Thyroid gland (tissue), 4 donors: ENCODE measurements around the gene SYT12. TPM values are rescaled to one million over a fixed set of nuclear protein-coding genes. Genes with fewer than 3 reads are reported as not detected.

Experiments used
- DNase-seq, 2 donors: peaks; one replicate each; pipeline ENCODE4 v3.0.0-alpha.2; 2019
- H3K27ac ChIP-seq, 3 donors: fragments of 200-600 bp; sonication (generic); 1 replicate in 2 of 3; 2 replicates in 1 of 3; pipeline ENCODE4 v1.5.1; 2016 to 2019; ENCODE audit warnings: mild to moderate bottlenecking in 1 of 3, moderate library complexity in 1 of 3
- H3K27me3 ChIP-seq: fragments of 200-600 bp; sonication (generic); one replicate; pipeline ENCODE4 v1.5.1; 2019
- H3K36me3 ChIP-seq, 2 donors: fragments of 200-600 bp; sonication (generic); one replicate each; pipeline ENCODE4 v1.5.1; 2016 to 2019
- H3K4me1 ChIP-seq, 2 donors: fragments of 200-600 bp; sonication (generic); one replicate each; pipeline ENCODE4 v1.5.1; 2017 to 2019
- H3K4me3 ChIP-seq, 3 donors: fragments of 200-600 bp; sonication (generic); replicated peaks in 1 of 3; 1 replicate in 2 of 3; 2 replicates in 1 of 3; pipeline ENCODE4 v1.5.1; 2016; ENCODE audit warnings: mild to moderate bottlenecking in 1 of 3
- H3K9me3 ChIP-seq: fragments of 200-600 bp; sonication (generic); one replicate; pipeline ENCODE4 v1.5.1; 2017
- CTCF ChIP-seq, 6 experiments: fragments of 200-600 bp in 3 of 6; fragments of 450-650 bp in 3 of 6; sonication (generic) in 3 of 6; IDR thresholded peaks; one replicate each; pipeline ENCODE4 v1.5.1; 2016 to 2019; ENCODE audit warnings: antibody characterized with exemption in 6 of 6, mild to moderate bottlenecking in 2 of 6, inconsistent platforms in 1 of 6, moderate library complexity in 1 of 6
- POLR2A ChIP-seq, 2 donors: fragments of 450-650 bp; IDR thresholded peaks; one replicate each; pipeline ENCODE4 v1.6.1; 2017; ENCODE audit warnings: antibody characterized with exemption in 2 of 2, mild to moderate bottlenecking in 2 of 2, moderate library complexity in 1 of 2
- WGBS, 2 donors: methylation state at CpG; one replicate each; pipeline ENCODE4 v1.1.5; 2017; 5-methylcytosine and 5-hydroxymethylcytosine counted together
- intact Hi-C: fragments of 100-400 bp; cut with DNase I; formaldehyde crosslinking; loops from one replicate; pipeline ENCODE4 v1.15.1; 2023
- total RNA-seq, 4 donors: library from RNA; depleted of rRNA; stranded (reverse); fragments of >200 nt; gene quantifications; one replicate each; pipeline ENCODE4 v1.2.3, GENCODE V29; 2016

The SYT12 gene
- total RNA-seq, 4 donors from 2014 or later: 0.13 to 0.44 (median 0.22) TPM; not detected in 1

DNA sequence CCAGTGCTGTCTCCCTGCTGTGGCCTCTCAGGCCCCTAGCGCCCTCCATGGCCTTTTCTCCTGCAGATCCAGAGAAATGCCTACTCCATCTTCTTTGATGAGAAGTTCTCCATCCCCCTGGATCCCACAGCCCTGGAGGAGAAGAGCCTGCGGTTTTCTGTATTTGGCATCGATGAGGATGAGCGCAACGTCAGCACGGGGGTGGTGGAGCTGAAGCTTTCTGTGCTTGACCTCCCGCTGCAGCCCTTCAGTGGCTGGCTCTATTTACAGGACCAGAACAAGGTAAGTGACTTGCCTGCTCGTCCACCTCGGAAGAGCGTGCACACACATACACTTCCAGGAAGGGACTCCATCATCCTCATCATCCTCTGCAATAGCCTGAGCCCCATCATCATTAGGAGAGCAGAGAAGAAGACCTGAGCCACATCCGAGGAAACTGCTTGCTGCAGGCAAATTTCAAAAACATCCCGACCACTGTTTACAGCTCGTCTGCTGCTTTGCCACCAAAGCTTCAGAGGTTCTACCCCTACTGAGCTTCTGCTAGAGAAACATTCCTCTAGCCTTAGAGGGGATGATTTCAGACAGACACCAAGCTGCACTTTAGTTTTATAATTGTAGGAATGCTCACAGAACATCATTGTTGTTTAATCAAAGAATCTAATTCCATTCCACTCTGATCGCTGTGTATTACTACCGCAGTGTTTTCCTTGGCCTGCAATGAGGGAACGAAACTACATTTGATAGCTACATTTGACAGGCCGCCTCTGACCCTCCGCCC is 20.8 kb downstream of the SYT12 start:
- Histone ChIP-seq H3K27me3 (no peaks in the 10 kb centered on the region), H3K4me3 (no peak overlapping the region), H3K9me3 (no peaks in the 10 kb centered on the region), H3K4me1 (no peaks in the 10 kb centered on the region), H3K27ac (no peak overlapping the region), H3K36me3 (no peaks in the 10 kb centered on the region)
- no peak for DNase-seq
- 75 to 79% methylated on average over 18 of the region's 18 CpGs for WGBS, 2 donors
- TF ChIP-seq POLR2A (IDR thresholded peaks at IDR 0.05) (no peak), CTCF (IDR thresholded peaks at IDR 0.05) (no peak)
- intact Hi-C loops: no loop called here

DNA sequence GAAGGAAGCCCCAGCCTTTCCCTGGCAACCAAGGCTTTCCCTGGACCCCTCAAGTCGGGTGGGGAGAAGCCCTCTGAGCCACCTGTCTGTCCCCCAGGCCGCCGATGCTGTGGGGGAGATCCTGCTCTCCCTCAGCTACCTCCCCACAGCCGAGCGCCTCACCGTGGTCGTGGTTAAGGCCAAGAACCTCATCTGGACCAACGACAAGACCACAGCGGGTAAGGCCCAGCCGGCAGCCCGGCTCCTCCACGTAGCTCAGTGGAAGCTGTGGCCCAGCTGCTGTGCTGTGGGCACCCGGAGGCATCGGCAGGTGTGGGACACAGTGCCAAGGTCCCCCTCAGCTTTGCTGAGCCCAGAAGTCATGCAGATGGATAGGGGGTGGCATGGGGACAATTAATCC is 21.6 kb downstream of the SYT12 start:
- 73 to 74% methylated on average over 7 to 13 of the region's 14 CpGs for WGBS, 2 donors
- no peak for DNase-seq
- TF ChIP-seq CTCF (IDR thresholded peaks at IDR 0.05) (no peak), POLR2A (IDR thresholded peaks at IDR 0.05) (no peak)
- intact Hi-C loops: no loop called here
- no peaks in the 10 kb centered on the region for H3K36me3 ChIP-seq
- no peaks in the 10 kb centered on the region for H3K9me3 ChIP-seq
- no peaks in the 10 kb centered on the region for H3K27me3 ChIP-seq
- H3K27ac ChIP-seq: no peak overlapping the region
- H3K4me3 ChIP-seq: no peak overlapping the region
- H3K4me1 ChIP-seq: no peaks in the 10 kb centered on the region

DNA sequence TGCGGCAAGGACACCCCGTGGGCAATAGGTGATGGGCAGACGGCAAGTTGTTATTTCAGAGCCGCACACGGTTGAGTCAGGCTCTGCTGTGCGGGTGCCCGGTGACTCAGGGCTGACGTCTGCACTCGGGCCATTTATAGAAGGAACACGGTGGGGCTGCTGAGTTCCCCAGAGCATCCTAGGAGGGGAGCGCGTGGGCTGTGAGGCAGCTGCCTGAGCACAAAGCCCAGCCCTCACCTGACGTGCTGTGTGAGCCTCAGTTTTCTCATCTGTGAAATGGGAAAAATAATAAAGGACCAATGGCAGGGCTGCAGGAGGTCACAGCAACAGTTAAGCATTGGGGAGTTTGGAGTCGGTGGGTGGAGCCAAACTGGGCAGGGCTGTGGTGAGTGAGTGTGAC is 22.4 kb downstream of the SYT12 start:
- Histone ChIP-seq H3K9me3 (no peaks in the 10 kb centered on the region), H3K36me3 (no peaks in the 10 kb centered on the region), H3K4me1 (no peaks in the 10 kb centered on the region), H3K4me3 (no peak overlapping the region), H3K27ac (no peak overlapping the region), H3K27me3 (no peaks in the 10 kb centered on the region)
- TF ChIP-seq POLR2A (IDR thresholded peaks at IDR 0.05): no peak
- TF ChIP-seq CTCF (IDR thresholded peaks at IDR 0.05): no peak
- intact Hi-C loops: no loop called here
- DNase-seq: no peak
- WGBS, 2 donors: 70 to 74% methylated on average over 13 to 14 of the region's 14 CpGs

DNA sequence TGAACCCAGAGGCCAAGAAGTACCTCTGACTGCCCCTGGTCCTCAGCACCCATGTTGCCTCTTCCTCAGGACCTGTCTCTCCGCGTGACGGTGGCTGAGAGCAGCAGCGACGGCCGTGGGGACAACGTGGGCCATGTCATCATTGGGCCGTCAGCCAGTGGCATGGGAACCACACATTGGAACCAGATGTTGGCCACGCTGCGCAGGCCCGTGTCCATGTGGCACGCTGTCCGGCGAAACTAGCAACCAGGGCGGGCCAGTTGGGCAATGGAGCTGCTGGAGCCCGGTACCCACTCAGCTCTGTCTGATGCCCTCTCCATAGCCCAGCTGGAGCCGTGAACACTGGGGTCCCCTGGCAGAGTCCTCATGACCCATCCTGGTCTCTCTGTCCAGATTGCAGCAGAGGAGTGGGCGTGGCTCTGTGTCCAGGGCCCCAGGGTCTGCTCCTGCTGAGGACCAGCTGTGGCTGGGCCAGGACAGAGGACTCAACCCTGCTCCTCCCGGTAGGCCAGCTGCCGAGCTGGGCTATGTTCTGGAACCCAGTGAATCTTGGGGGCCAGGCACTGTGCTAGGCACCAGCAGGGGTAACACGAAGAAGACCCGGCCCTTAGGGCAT is 25.7 kb downstream of the SYT12 start:
- no peak for DNase-seq
- TF ChIP-seq CTCF (IDR thresholded peaks at IDR 0.05) (no peak), POLR2A (IDR thresholded peaks at IDR 0.05) (no peak)
- H3K4me1 ChIP-seq: no peaks in the 10 kb centered on the region
- no peaks in the 10 kb centered on the region for H3K9me3 ChIP-seq
- H3K4me3 ChIP-seq: no peak overlapping the region
- intact Hi-C loops: no loop called here
- H3K27ac ChIP-seq: no peak overlapping the region
- H3K36me3 ChIP-seq: no peaks in the 10 kb centered on the region
- H3K27me3 ChIP-seq: no peaks in the 10 kb centered on the region
- 78 to 94% methylated on average over 3 to 4 of the region's 22 CpGs for WGBS, 2 donors

GRCh38 chr11:67050139-67050538 is 27.2 kb downstream of the SYT12 start:
- no peak for DNase-seq

More at GRCh38 chr11:67050139-67050538, 27.2 kb downstream of the SYT12 start:
- H3K27ac ChIP-seq: no peak overlapping the region
- WGBS, 2 donors: 80% methylated on average over 1 of the region's 3 CpGs; no CpG with 5 or more reads in 1 of the 2 donors
- no peaks in the 10 kb centered on the region for H3K27me3 ChIP-seq
- TF ChIP-seq CTCF (IDR thresholded peaks at IDR 0.05): no peak
- TF ChIP-seq POLR2A (IDR thresholded peaks at IDR 0.05): no peak
- no peak overlapping the region for H3K4me3 ChIP-seq
- no peaks in the 10 kb centered on the region for H3K9me3 ChIP-seq
- no peaks in the 10 kb centered on the region for H3K36me3 ChIP-seq
- H3K4me1 ChIP-seq: peaks cover 0 to 8% of the 10 kb centered on the region in 2 donors
- intact Hi-C loops: no loop called here
